ENCODE results near the gene GGTA1. TPM values are rescaled to one million over a fixed set of nuclear protein-coding genes. Genes with fewer than 3 reads are reported as not detected.

GGTA1 gene
- total and polyA plus RNA-seq, 4 experiments from 2014 or later = not detected

GRCh38 chr9:121449786-121450185 lies 49.9 kb downstream of the GGTA1 start:
- Histone ChIP-seq H3K36me3 (ENCODE audit: insufficient read depth, low read length) (no peaks in the 10 kb centered on the region), H3K4me1 (ENCODE audit: insufficient read depth, low read length) (no peaks in the 10 kb centered on the region), H3K9me3 (ENCODE audit: control insufficient read depth in 1 of 2, low read length in 2 of 2) (no peaks in the 10 kb centered on the region), H3K4me3 (ENCODE audit: low read length in 2 of 2) (no peak overlapping the region), H3K27me3 (ENCODE audit: insufficient read depth, low read length) (no peaks in the 10 kb centered on the region), H3K27ac (ENCODE audit: low read depth, low read length) (no peak overlapping the region)
- intact Hi-C loops (cut with micrococcal nuclease) = no loop called here
- ChIA-PET POLR2A (ENCODE audit: partially characterized antibody) (no interaction called here), CTCF (ENCODE audit: partially characterized antibody) (no interaction called here)
- no peak overlapping the region for H3K27ac Mint-ChIP-seq
- peaks cover 0 to 6% (median 0%) of the 10 kb centered on the region in 8 donors for H3K9me3 Mint-ChIP-seq
- H3K27me3 Mint-ChIP-seq = peaks cover 27 to 31% of the 10 kb centered on the region in 2 donors
- DNase-seq = no peak
- no peaks in the 10 kb centered on the region for H3K36me3 Mint-ChIP-seq
- H3K4me3 Mint-ChIP-seq = no peak overlapping the region
- H3K4me1 Mint-ChIP-seq = peaks cover 2 to 12% (median 7%) of the 10 kb centered on the region in 4 donors

DNA sequence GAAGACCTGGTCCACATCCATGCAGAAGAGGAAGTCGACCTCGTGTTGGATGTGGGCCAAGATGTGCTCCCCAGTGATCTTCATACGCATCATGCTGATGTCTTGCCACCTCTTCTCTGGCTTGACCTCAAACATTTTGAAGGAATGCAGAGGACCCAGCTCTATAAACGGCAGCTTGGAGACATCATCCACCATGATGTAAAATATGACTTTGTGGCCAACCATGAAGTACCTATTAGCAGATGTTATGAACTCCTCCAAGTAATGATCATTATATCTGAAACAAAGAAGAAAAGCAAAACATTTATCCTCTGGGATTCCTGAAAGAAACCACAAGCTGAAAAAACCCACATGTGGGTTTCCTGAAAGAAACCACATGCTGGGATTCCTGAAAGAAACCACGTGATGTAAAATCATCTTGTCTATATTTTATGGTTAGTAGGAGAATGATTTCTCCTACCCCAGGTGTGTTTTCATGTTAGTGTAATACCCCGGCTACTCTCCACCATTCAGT lies 52.3 kb downstream of the GGTA1 start:
- Histone ChIP-seq H3K4me1 (ENCODE audit: insufficient read depth, low read length) (no peaks in the 10 kb centered on the region), H3K4me3 (ENCODE audit: low read length in 2 of 2) (no peak overlapping the region), H3K9me3 (ENCODE audit: control insufficient read depth in 1 of 2, low read length in 2 of 2) (no peaks in the 10 kb centered on the region), H3K27ac (ENCODE audit: low read depth, low read length) (no peak overlapping the region), H3K27me3 (ENCODE audit: insufficient read depth, low read length) (no peaks in the 10 kb centered on the region), H3K36me3 (ENCODE audit: insufficient read depth, low read length) (no peaks in the 10 kb centered on the region)
- Mint-ChIP-seq H3K27ac (no peak overlapping the region), H3K4me3 (no peak overlapping the region), H3K27me3 (peaks cover 18 to 30% of the 10 kb centered on the region in 2 donors), H3K4me1 (peaks cover 2 to 12% (median 7%) of the 10 kb centered on the region in 4 donors), H3K36me3 (no peaks in the 10 kb centered on the region), H3K9me3 (peaks cover 0 to 6% (median 0%) of the 10 kb centered on the region in 8 donors)
- no peak for DNase-seq
- ChIA-PET CTCF (ENCODE audit: partially characterized antibody) (no interaction called here), POLR2A (ENCODE audit: partially characterized antibody) (no interaction called here)
- intact Hi-C loops (cut with micrococcal nuclease) = no loop called here

- POLR2A ChIA-PET (ENCODE audit: partially characterized antibody) = no interaction called here
- intact Hi-C loops (cut with micrococcal nuclease) = no loop called here
- peaks cover 2 to 12% (median 7%) of the 10 kb centered on the region in 4 donors for H3K4me1 Mint-ChIP-seq
- no peaks in the 10 kb centered on the region for H3K27me3 ChIP-seq (ENCODE audit: insufficient read depth, low read length)
- H3K27ac Mint-ChIP-seq = no peak overlapping the region
- DNase-seq = no peak
- CTCF ChIA-PET (ENCODE audit: partially characterized antibody) = no interaction called here
- peaks cover 19 to 28% of the 10 kb centered on the region in 2 donors for H3K27me3 Mint-ChIP-seq
- no peaks in the 10 kb centered on the region for H3K9me3 ChIP-seq (ENCODE audit: control insufficient read depth in 1 of 2, low read length in 2 of 2)
- no peak overlapping the region for H3K4me3 Mint-ChIP-seq
- no peak overlapping the region for H3K4me3 ChIP-seq (ENCODE audit: low read length in 2 of 2)
- peaks cover 0 to 6% (median 0%) of the 10 kb centered on the region in 8 donors for H3K9me3 Mint-ChIP-seq
- no peaks in the 10 kb centered on the region for H3K4me1 ChIP-seq (ENCODE audit: insufficient read depth, low read length)
- H3K36me3 ChIP-seq (ENCODE audit: insufficient read depth, low read length) = no peaks in the 10 kb centered on the region
- H3K36me3 Mint-ChIP-seq = no peaks in the 10 kb centered on the region
- H3K27ac ChIP-seq (ENCODE audit: low read depth, low read length) = no peak overlapping the region
These were observed 53.7 kb downstream of the GGTA1 start for GRCh38 chr9:121445986-121446385.

- peaks cover 0 to 6% (median 0%) of the 10 kb centered on the region in 8 donors for H3K9me3 Mint-ChIP-seq
- Histone ChIP-seq H3K36me3 (ENCODE audit: insufficient read depth, low read length) (no peaks in the 10 kb centered on the region), H3K27me3 (ENCODE audit: insufficient read depth, low read length) (no peaks in the 10 kb centered on the region), H3K9me3 (ENCODE audit: control insufficient read depth in 1 of 2, low read length in 2 of 2) (no peaks in the 10 kb centered on the region), H3K27ac (ENCODE audit: low read depth, low read length) (no peak overlapping the region), H3K4me1 (ENCODE audit: insufficient read depth, low read length) (no peaks in the 10 kb centered on the region), H3K4me3 (ENCODE audit: low read length in 2 of 2) (no peak overlapping the region)
- POLR2A ChIA-PET (ENCODE audit: partially characterized antibody) = no interaction called here
- no peaks in the 10 kb centered on the region for H3K36me3 Mint-ChIP-seq
- intact Hi-C loops (cut with micrococcal nuclease) = no loop called here
- CTCF ChIA-PET (ENCODE audit: partially characterized antibody) = interaction anchor here (0.5 kb wide), 1 partner anchor 1005 kb away, joined by 5 read pairs; no protein-coding TSS in a partner anchor
- no peak overlapping the region for H3K27ac Mint-ChIP-seq
- H3K27me3 Mint-ChIP-seq = peaks cover 21 to 27% of the 10 kb centered on the region in 2 donors
- H3K4me1 Mint-ChIP-seq = peaks cover 2 to 12% (median 7%) of the 10 kb centered on the region in 4 donors
- no peak for DNase-seq
- H3K4me3 Mint-ChIP-seq = no peak overlapping the region
These were observed 55.7 kb downstream of the GGTA1 start for GRCh38 chr9:121443981-121444380.

GRCh38 chr9:121441165-121441564 lies 58.5 kb downstream of the GGTA1 start:
- POLR2A ChIA-PET (ENCODE audit: partially characterized antibody) = no interaction called here
- Mint-ChIP-seq H3K4me1 (no peaks in the 10 kb centered on the region), H3K27me3 (peaks cover 12 to 13% of the 10 kb centered on the region in 2 donors), H3K9me3 (peaks cover 0 to 2% (median 0%) of the 10 kb centered on the region in 8 donors), H3K27ac (no peak overlapping the region), H3K36me3 (no peaks in the 10 kb centered on the region), H3K4me3 (no peak overlapping the region)
- intact Hi-C loops (cut with micrococcal nuclease) = no loop called here
- Histone ChIP-seq H3K27me3 (ENCODE audit: insufficient read depth, low read length) (no peaks in the 10 kb centered on the region), H3K4me3 (ENCODE audit: low read length in 2 of 2) (no peak overlapping the region), H3K36me3 (ENCODE audit: insufficient read depth, low read length) (no peaks in the 10 kb centered on the region), H3K27ac (ENCODE audit: low read depth, low read length) (no peak overlapping the region), H3K9me3 (ENCODE audit: control insufficient read depth in 1 of 2, low read length in 2 of 2) (no peaks in the 10 kb centered on the region), H3K4me1 (ENCODE audit: insufficient read depth, low read length) (no peaks in the 10 kb centered on the region)
- CTCF ChIA-PET (ENCODE audit: partially characterized antibody) = no interaction called here
- DNase-seq = no peak

- ChIA-PET CTCF (ENCODE audit: partially characterized antibody) (no interaction called here), POLR2A (ENCODE audit: partially characterized antibody) (no interaction called here)
- peaks cover 10 to 17% of the 10 kb centered on the region in 2 donors for H3K27me3 Mint-ChIP-seq
- H3K4me3 Mint-ChIP-seq = no peak overlapping the region
- DNase-seq = no peak
- H3K27ac ChIP-seq (ENCODE audit: low read depth, low read length) = no peak overlapping the region
- no peaks in the 10 kb centered on the region for H3K36me3 Mint-ChIP-seq
- H3K9me3 ChIP-seq (ENCODE audit: control insufficient read depth in 1 of 2, low read length in 2 of 2) = no peaks in the 10 kb centered on the region
- no peaks in the 10 kb centered on the region for H3K27me3 ChIP-seq (ENCODE audit: insufficient read depth, low read length)
- H3K4me3 ChIP-seq (ENCODE audit: low read length in 2 of 2) = no peak overlapping the region
- intact Hi-C loops (cut with micrococcal nuclease) = no loop called here
- no peaks in the 10 kb centered on the region for H3K4me1 ChIP-seq (ENCODE audit: insufficient read depth, low read length)
- H3K36me3 ChIP-seq (ENCODE audit: insufficient read depth, low read length) = no peaks in the 10 kb centered on the region
- H3K9me3 Mint-ChIP-seq = peaks cover 0 to 4% (median 0%) of the 10 kb centered on the region in 8 donors
- no peak overlapping the region for H3K27ac Mint-ChIP-seq
- no peaks in the 10 kb centered on the region for H3K4me1 Mint-ChIP-seq
These were observed 59.7 kb downstream of the GGTA1 start for GRCh38 chr9:121439711-121440664.

GRCh38 chr9:121439016-121439415 lies 60.6 kb downstream of the GGTA1 start:
- no peak for DNase-seq
- CTCF ChIA-PET (ENCODE audit: partially characterized antibody) = no interaction called here
- Histone ChIP-seq H3K27ac (ENCODE audit: low read depth, low read length) (no peak overlapping the region), H3K4me3 (ENCODE audit: low read length in 2 of 2) (no peak overlapping the region), H3K36me3 (ENCODE audit: insufficient read depth, low read length) (no peaks in the 10 kb centered on the region), H3K9me3 (ENCODE audit: control insufficient read depth in 1 of 2, low read length in 2 of 2) (no peaks in the 10 kb centered on the region), H3K4me1 (ENCODE audit: insufficient read depth, low read length) (no peaks in the 10 kb centered on the region), H3K27me3 (ENCODE audit: insufficient read depth, low read length) (no peaks in the 10 kb centered on the region)
- H3K27ac Mint-ChIP-seq = no peak overlapping the region
- no peaks in the 10 kb centered on the region for H3K36me3 Mint-ChIP-seq
- POLR2A ChIA-PET (ENCODE audit: partially characterized antibody) = no interaction called here
- H3K27me3 Mint-ChIP-seq = peaks cover 10 to 25% of the 10 kb centered on the region in 2 donors
- peaks cover 0 to 4% (median 0%) of the 10 kb centered on the region in 8 donors for H3K9me3 Mint-ChIP-seq
- intact Hi-C loops (cut with micrococcal nuclease) = no loop called here
- H3K4me1 Mint-ChIP-seq = no peaks in the 10 kb centered on the region
- no peak overlapping the region for H3K4me3 Mint-ChIP-seq

All from CD4-positive, alpha-beta memory T cell (primary cell).